Hepatocyte (in vitro differentiated cells): ENCODE measurements around the gene BSDC1.

Experiments
- CTCF ChIP-seq: fragments of 200-600 bp; sonication (generic); IDR thresholded peaks from 2 replicates; pipeline ENCODE4 v1.5.1; 2016; ENCODE audit warnings: antibody characterized with exemption, mild to moderate bottlenecking; ENCODE audit not compliant: poor library complexity
- EZH2phosphoT487 ChIP-seq: fragments of 200-600 bp; sonication (generic); IDR thresholded peaks from one replicate; pipeline ENCODE4 v1.6.1; 2018; ENCODE audit warnings: antibody characterized with exemption, mild to moderate bottlenecking, low read depth, moderate library complexity; ENCODE audit not compliant: unreplicated experiment, severe bottlenecking

GRCh38 chr1:32327204-32327603 lies 67.0 kb downstream of the BSDC1 start:
- no peak for TF ChIP-seq CTCF
- TF ChIP-seq EZH2phosphoT487: no peak
